Activated naive CD8-positive, alpha-beta T cell treated with anti-CD3 and anti-CD28 coated beads for 36 hours (primary cell): ENCODE data around the gene DNAJC7. TPM values are rescaled to one million over a fixed set of nuclear protein-coding genes. Genes with fewer than 3 reads are reported as not detected.

ENCODE experiments used
- DNase-seq: peaks from one replicate; pipeline ENCODE4 v3.0.0; 2021
- H3K27ac Mint-ChIP-seq: one replicate; pipeline ENCODE4 v1.8.0; 2022; ENCODE audit warnings: mild to moderate bottlenecking, moderate library complexity, mixed read lengths
- H3K27me3 Mint-ChIP-seq: one replicate; pipeline ENCODE4 v1.8.0; 2022; ENCODE audit warnings: mild to moderate bottlenecking, mixed read lengths
- H3K36me3 Mint-ChIP-seq: one replicate; pipeline ENCODE4 v1.8.0; 2021; ENCODE audit warnings: mild to moderate bottlenecking, mixed read lengths
- H3K4me1 Mint-ChIP-seq: one replicate; pipeline ENCODE4 v1.8.0; 2021; ENCODE audit warnings: mixed read lengths
- H3K4me3 Mint-ChIP-seq: one replicate; pipeline ENCODE4 v1.8.0; 2022; ENCODE audit warnings: mild to moderate bottlenecking, moderate library complexity, mixed read lengths
- H3K9me3 Mint-ChIP-seq: one replicate; pipeline ENCODE4 v1.8.0; 2022; ENCODE audit warnings: mixed read lengths
- total RNA-seq, 2 experiments: library from RNA; stranded (reverse); gene quantifications; one replicate each; pipeline ENCODE4 v1.2.3, GENCODE V29; 2021

Gene DNAJC7, protein sequence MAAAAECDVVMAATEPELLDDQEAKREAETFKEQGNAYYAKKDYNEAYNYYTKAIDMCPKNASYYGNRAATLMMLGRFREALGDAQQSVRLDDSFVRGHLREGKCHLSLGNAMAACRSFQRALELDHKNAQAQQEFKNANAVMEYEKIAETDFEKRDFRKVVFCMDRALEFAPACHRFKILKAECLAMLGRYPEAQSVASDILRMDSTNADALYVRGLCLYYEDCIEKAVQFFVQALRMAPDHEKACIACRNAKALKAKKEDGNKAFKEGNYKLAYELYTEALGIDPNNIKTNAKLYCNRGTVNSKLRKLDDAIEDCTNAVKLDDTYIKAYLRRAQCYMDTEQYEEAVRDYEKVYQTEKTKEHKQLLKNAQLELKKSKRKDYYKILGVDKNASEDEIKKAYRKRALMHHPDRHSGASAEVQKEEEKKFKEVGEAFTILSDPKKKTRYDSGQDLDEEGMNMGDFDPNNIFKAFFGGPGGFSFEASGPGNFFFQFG
- total RNA-seq, result 100 to 1,000 TPM; 103 to 106 TPM

DNA sequence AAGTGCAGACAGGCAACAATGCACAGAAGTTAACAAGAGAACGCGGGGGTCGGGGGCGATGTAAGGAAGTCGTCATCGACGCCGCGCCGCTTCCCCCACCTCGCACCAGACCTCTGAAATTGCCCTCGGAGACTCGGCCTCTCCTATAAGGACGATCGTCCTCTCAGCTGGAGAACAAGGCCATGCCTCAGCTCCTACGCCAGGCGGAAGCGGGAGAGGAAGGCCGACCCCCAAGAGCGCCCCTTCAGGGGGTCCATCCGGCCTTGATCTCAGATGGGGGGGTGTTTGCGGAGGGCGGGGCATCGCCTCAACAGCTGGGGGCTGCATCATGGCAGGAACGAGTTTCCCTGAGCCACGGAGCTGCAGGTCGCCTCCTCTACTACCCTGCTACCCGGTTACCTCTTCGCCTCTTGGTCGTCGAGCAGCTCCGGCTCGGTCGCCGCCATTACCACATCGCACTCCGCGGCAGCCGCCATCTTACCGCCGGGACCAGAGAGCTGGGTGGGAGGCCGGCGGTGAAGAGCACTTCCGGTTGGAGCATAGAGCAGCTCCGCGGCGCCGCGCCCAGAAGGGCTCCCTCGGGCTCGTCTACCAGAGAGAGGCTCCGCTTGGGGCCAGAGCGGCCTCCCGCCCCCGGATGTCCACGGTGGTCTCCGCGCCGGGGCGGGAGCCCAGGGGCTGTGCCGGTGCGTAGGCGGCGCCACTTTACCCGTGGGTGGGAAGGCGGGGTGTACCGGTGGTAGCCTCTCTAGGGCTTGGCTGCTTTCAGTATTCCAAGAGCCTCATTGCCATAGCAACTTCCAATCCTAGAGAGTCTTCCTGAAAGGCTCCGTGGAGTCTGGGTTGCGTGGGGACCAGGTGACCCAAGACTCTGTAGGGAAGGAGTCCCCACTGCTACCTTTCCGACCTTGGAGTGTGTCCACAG, at the start of gene DNAJC7:
DNAJC7 (minus strand) TSS at position 499 of the 925 bp plus-strand sequence; CDS start at position 476, 23 bp downstream.
- Mint-ChIP-seq H3K4me3 (peak within 1 kb of the TSS; percentile 98), H3K36me3 (peaks cover 27% of the 10 kb centered on the region), H3K27me3 (no peaks in the 10 kb centered on the region), H3K9me3 (peaks cover 1% of the 10 kb centered on the region), H3K4me1 (peaks cover 52% of the 10 kb centered on the region), H3K27ac (peak within 1 kb of the TSS; percentile 91)
- DNase-seq, result peak; percentile 93

DNA sequence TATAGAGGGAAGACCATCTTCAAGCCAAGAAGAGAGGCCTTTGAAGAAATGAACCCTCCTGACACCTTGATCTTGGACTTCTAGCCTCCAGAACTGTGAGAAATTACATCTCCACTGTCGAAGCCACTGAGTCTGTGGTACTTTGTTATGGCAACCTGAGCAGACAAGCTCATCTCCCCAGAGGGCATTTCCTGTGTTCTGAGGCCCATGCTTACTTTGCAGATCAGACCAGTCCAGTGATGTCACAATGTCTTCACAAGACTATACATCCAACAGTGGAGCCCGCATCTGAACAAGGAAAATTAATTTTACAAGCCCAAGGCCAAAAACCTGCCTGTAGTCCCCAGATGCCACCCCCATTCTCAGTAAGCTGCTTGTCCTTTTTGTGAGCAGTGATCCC, 48.0 kb upstream of the DNAJC7 start:
- peak overlapping the region; percentile 34 for H3K27ac Mint-ChIP-seq
- peaks cover 26% of the 10 kb centered on the region for H3K4me1 Mint-ChIP-seq
- H3K9me3 Mint-ChIP-seq, result no peaks in the 10 kb centered on the region
- H3K27me3 Mint-ChIP-seq, result no peaks in the 10 kb centered on the region
- no peak overlapping the region for H3K4me3 Mint-ChIP-seq
- no peak for DNase-seq
- no peaks in the 10 kb centered on the region for H3K36me3 Mint-ChIP-seq

DNA sequence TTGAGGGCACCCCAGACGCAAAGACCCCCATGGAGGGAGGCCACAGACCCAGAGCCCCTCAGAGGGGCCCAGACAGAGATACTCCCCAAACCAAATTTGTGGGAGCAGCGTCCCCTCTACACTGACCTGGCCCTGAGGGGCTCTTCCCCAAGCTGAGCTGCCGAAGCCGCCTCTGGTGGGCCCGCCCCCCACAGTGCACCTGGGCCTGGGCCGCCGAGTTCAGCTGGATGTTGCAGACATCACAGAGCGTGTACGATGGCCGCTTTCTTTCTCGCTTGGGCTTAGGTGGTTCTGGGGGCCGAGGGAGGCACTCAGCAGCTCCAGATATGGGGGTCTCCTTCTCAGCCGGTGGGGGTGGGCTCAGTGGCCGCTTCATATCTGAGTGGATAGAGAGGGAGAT, 45.4 kb upstream of the DNAJC7 start:
- Mint-ChIP-seq H3K27ac (no peak overlapping the region), H3K4me1 (peaks cover 26% of the 10 kb centered on the region), H3K27me3 (no peaks in the 10 kb centered on the region), H3K36me3 (no peaks in the 10 kb centered on the region), H3K9me3 (no peaks in the 10 kb centered on the region), H3K4me3 (no peak overlapping the region)
- no peak for DNase-seq

DNA sequence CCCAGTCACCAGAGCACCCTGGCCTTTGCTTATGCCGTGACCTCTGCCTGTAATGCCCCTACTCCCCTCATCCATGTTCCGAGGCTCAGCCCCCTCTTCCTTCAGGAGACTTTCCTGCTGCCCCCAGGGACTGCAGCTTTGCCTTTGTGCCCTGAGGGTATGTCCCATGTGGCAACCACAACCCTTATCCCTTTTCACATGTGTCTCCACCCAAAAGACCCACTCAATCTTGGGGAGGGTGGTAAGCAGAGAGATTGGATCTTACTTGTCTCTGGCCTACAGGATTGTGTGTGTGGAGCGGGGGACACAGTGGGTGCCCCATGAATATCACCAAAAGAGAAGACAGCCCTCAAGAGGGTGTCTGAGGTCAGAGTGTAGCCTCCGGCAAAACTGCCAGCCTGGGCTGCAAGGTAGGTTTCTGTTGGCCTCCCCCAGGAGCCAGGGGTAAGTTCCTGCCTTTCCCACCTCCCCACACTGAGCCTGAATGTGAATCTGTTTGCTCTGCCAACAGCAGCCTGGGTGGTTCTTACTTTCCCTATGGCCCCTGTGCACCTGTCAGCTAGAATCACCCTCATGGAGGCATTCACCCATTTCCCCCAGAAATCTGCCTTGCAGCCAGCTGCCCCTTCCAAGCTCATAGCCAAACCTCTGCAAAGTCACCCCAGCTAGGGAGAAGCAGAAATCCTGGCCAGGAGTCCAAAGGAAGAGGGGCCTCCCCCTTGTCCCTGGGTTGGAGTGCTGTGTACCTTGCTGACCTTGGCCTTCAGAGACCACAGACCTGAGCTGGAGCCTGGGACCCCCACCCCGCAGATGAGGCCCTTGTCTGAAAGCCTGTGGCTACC, 44.6 kb upstream of the DNAJC7 start:
- H3K27me3 Mint-ChIP-seq, result no peaks in the 10 kb centered on the region
- H3K27ac Mint-ChIP-seq, result no peak overlapping the region
- no peak for DNase-seq

DNA sequence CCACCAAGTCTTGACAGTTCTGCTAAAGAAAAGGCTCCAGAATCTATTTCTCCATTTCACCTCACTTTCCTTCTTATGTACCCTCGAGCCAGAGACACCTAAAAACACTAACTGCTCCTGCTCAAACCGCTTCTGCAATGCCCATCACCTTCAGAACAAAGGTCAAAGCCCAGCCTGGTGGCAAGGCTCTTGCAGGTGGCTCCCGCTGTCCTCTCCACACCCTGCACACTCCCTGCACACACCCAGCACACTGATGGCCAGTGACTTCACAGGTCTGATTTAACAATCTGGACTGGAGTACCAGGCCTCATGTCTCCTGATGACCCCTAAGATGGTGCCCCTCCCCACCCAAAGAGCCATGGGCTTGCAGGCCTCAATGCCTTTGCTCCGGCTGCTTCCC, 43.0 kb upstream of the DNAJC7 start:
- Mint-ChIP-seq H3K9me3 (no peaks in the 10 kb centered on the region), H3K36me3 (no peaks in the 10 kb centered on the region), H3K27ac (no peak overlapping the region), H3K27me3 (peaks cover 4% of the 10 kb centered on the region), H3K4me3 (no peak overlapping the region), H3K4me1 (peaks cover 24% of the 10 kb centered on the region)
- DNase-seq, result no peak

More for the DNA sequence above, 44.6 kb upstream of the DNAJC7 start:
- H3K4me3 Mint-ChIP-seq, result no peak overlapping the region
- peaks cover 26% of the 10 kb centered on the region for H3K4me1 Mint-ChIP-seq
- no peaks in the 10 kb centered on the region for H3K9me3 Mint-ChIP-seq
- H3K36me3 Mint-ChIP-seq, result no peaks in the 10 kb centered on the region

DNA sequence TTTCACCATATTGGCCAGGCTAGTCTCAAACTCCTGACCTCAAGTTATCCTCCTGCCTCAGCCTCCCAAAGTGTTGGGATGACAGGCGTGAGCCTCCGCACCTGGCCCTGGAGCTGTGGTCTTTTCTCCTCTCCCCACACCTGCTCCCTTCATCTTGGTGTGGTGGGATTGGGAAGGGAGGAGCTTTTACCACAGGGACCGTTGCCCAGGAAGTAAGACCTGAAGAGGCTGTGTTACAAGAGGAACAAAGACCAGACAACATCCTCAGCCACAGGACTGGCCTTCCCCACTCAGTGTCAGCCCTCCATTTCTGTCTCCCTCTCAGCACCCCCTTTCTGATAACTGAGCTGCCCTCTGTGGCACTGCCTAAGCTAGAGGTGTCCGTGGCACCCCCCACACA, 42.6 kb upstream of the DNAJC7 start:
- Mint-ChIP-seq H3K27ac (no peak overlapping the region), H3K4me3 (no peak overlapping the region), H3K27me3 (peaks cover 8% of the 10 kb centered on the region), H3K4me1 (peaks cover 20% of the 10 kb centered on the region), H3K9me3 (no peaks in the 10 kb centered on the region), H3K36me3 (no peaks in the 10 kb centered on the region)
- DNase-seq, result no peak

DNA sequence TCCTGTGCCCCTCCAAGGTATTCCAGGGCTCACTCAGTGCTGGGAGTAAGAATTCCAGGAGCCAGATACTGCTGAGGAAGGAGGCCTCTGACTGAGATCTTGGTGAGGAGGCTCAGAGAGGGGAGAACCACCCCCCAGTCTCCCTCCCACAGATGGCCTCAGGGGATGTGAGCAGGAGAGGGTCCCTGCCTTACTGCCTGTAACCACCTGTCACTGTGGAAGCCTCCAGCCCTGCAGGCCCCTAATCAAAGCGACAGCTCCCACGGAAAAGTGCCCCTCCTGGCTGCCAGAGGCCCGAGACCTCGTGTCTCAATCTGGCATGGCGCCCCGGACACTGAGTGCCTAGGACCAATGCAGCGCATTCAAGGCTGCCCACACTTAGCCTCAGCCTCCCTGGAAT, 40.8 kb upstream of the DNAJC7 start:
- no peak overlapping the region for H3K4me3 Mint-ChIP-seq
- no peak for DNase-seq
- no peaks in the 10 kb centered on the region for H3K9me3 Mint-ChIP-seq
- no peak overlapping the region for H3K27ac Mint-ChIP-seq
- H3K4me1 Mint-ChIP-seq, result peaks cover 3% of the 10 kb centered on the region
- H3K27me3 Mint-ChIP-seq, result peaks cover 20% of the 10 kb centered on the region
- H3K36me3 Mint-ChIP-seq, result no peaks in the 10 kb centered on the region

DNA sequence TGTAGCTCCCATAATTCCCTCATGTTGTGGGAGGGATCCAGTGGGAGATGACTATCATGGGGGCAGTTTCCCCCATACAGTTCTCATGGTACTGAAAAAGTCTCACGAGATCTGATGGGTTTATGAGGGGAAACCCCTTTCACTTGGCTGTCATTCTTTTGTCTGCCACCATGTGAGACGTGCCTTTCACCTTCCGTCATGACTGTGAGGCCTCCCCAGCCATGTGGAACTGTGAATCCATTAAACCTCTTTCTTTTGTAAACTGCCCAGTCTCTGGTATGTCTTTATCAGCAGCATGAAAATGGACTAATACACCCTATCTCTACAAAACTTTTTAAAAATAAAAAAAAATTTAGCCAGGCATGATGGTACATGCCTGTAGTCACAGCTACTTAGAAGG, 39.4 kb upstream of the DNAJC7 start:
- no peak overlapping the region for H3K4me3 Mint-ChIP-seq
- no peaks in the 10 kb centered on the region for H3K4me1 Mint-ChIP-seq
- no peaks in the 10 kb centered on the region for H3K36me3 Mint-ChIP-seq
- DNase-seq, result no peak
- H3K27me3 Mint-ChIP-seq, result peaks cover 28% of the 10 kb centered on the region
- no peaks in the 10 kb centered on the region for H3K9me3 Mint-ChIP-seq
- H3K27ac Mint-ChIP-seq, result no peak overlapping the region

DNA sequence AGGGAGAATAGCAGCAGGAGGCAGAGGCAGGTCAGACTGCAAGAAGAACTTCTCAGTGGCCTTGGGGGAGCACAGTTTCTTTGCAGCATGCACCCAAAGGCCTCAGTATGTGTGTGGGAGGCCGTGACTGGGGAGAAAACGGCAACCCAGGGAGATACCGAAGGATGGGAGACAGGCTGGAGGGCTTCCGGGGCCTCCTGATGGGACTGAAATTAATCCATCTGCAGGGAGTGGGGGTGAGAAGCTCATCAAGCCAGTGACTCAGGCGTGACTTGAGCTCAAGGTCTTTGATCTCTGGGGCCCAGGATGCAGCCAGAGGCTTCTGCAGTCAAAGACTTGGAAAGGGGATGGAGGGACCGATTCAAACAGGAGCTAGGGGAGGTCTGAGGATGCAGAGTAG, 38.3 kb upstream of the DNAJC7 start:
- no peak for DNase-seq
- H3K4me1 Mint-ChIP-seq, result peaks cover 2% of the 10 kb centered on the region
- no peak overlapping the region for H3K27ac Mint-ChIP-seq
- peaks cover 38% of the 10 kb centered on the region for H3K27me3 Mint-ChIP-seq
- H3K36me3 Mint-ChIP-seq, result no peaks in the 10 kb centered on the region
- H3K4me3 Mint-ChIP-seq, result no peak overlapping the region
- no peaks in the 10 kb centered on the region for H3K9me3 Mint-ChIP-seq

DNA sequence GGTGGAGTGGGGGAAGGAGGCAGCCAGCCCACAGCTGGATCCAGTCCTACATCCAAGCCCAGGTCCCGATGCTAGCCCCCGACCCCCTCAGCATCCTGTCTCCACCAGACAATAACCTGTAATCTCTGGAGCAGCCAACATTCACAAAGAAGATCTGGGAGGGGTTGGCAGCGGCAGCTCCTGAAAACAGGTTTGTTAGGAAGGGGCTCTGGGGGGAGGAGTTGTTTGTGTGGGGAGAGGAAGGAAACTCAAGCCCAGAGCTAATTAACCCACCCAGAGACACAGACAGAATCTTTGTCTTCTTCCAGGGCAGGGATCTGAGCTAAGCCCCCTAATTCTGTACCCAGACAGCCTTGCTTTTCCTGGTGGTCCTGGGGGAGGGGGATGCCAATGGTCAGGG, 37.8 kb upstream of the DNAJC7 start:
- Mint-ChIP-seq H3K4me1 (peaks cover 2% of the 10 kb centered on the region), H3K27ac (no peak overlapping the region), H3K9me3 (no peaks in the 10 kb centered on the region), H3K27me3 (peaks cover 38% of the 10 kb centered on the region), H3K4me3 (no peak overlapping the region), H3K36me3 (no peaks in the 10 kb centered on the region)
- no peak for DNase-seq

DNA sequence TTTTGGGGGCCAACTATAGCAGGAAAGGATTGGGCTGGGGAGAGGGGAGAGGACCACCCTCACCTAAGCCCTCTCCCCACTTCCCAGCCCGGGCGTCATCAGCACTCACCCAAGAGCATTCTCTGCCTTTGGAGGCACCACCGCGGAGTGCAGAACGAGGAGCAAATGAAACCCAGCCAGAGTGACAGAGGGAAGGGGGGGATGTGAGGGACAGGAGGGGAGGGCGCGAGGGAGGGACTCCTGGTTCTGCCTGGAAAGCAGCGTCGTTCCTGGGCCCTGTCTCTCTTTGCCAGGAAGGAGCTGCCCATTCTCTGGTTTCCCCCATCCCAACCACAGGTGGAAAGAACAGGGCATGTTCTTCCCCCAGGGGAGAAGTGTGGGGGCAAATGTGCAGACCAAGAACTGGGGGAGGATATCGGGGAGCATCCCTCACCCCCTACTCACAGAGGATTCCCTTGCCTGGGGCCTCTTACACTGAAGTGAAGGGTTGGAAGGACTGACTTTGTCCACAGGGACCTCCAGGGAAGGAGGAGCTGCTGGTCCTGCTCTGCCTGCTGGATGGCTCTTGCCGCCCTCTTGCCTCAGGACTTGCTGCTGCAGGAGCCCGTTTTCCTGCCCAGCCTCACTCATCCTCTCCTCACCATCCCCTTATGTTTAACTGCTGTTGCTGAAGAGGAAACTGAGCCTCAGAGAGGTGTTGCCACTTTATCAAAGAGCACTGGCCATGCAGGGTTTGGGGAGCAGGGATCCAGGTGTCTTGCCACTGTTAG, 36.7 kb upstream of the DNAJC7 start:
- no peak overlapping the region for H3K4me3 Mint-ChIP-seq
- no peaks in the 10 kb centered on the region for H3K9me3 Mint-ChIP-seq
- H3K4me1 Mint-ChIP-seq, result peaks cover 4% of the 10 kb centered on the region
- H3K27me3 Mint-ChIP-seq, result peaks cover 45% of the 10 kb centered on the region
- H3K36me3 Mint-ChIP-seq, result no peaks in the 10 kb centered on the region
- no peak overlapping the region for H3K27ac Mint-ChIP-seq
- no peak for DNase-seq

DNA sequence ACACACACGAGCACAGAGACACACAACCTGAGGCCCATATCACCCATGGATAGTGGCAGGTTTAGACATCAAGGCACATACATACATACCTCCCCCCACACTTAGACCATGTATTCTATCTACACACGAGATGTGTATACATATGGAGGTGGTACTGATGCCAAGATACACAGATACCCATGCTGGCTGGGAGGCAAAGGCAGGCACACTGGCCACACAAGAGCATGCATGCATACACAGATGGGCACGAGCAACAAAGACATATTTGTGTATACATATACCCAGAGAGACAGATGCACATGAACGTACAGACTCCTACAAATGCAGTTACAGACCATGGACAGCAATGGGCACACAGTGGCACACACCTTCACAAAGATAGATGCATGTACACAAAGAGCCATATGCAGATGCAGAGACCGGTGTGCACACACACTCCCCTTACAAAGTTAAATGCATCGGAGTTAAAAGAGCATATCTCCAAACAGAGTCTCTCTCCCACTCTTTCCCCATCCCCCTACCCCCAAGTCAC, 35.2 kb upstream of the DNAJC7 start:
- DNase-seq, result no peak
- Mint-ChIP-seq H3K27me3 (peaks cover 46% of the 10 kb centered on the region), H3K4me3 (no peak overlapping the region), H3K9me3 (no peaks in the 10 kb centered on the region), H3K36me3 (no peaks in the 10 kb centered on the region), H3K27ac (no peak overlapping the region), H3K4me1 (peaks cover 4% of the 10 kb centered on the region)

DNA sequence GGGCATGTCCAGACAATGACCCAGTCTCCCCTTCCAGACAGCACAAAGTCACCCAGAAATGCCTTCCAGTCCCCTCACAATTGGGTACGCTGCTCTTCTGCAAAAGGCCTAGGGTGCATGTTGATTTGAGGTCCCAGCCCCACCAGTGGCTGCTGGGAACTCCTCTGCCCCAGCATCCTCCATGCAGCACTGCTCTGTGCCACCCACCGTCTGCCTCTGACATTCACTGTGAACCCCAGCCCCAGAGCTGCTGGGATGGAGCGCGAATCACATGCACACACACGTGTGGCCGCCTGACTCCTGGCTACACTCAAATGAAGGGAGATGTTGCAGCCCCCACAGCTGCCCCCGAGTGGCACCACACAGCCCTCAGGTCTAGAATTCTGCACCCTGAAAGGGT, 34.4 kb upstream of the DNAJC7 start:
- H3K9me3 Mint-ChIP-seq, result no peaks in the 10 kb centered on the region
- peaks cover 4% of the 10 kb centered on the region for H3K4me1 Mint-ChIP-seq
- no peaks in the 10 kb centered on the region for H3K36me3 Mint-ChIP-seq
- H3K27ac Mint-ChIP-seq, result no peak overlapping the region
- peaks cover 46% of the 10 kb centered on the region for H3K27me3 Mint-ChIP-seq
- DNase-seq, result no peak
- H3K4me3 Mint-ChIP-seq, result no peak overlapping the region

DNA sequence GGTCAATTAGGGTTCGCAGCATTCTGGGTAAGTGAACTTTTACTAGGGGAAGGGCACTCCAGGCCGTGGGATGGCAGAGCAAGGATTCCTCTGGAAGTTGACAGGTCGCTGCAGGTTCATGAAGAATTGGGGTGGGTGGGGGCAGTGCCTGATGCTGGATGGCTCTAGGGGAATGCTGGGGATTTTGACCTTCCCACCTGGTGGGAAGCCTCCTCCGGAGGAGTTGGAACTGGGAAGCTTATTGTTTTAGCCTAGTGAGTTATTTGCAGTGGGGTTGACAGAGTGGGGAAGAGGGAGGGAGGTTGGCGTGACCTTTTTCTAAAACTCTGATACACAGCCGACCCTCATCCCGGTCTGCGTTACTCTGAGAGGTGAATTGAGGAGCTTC, 33.8 kb upstream of the DNAJC7 start:
- peaks cover 46% of the 10 kb centered on the region for H3K27me3 Mint-ChIP-seq
- H3K27ac Mint-ChIP-seq, result no peak overlapping the region
- H3K4me1 Mint-ChIP-seq, result peaks cover 4% of the 10 kb centered on the region
- H3K4me3 Mint-ChIP-seq, result peak overlapping the region; percentile 65
- no peaks in the 10 kb centered on the region for H3K36me3 Mint-ChIP-seq
- no peak for DNase-seq
- H3K9me3 Mint-ChIP-seq, result no peaks in the 10 kb centered on the region
